GM12874 (cell line): Measurements from ENCODE around the gene HBA1.
"Not testable (repeated sequence)": the region's sequence is repeated elsewhere in the genome, so short reads cannot be mapped to it uniquely, and the experiment has no call there.

Experiments
- CTCF ChIP-seq: IDR thresholded peaks from 2 replicates; pipeline ENCODE4 v1.5.1; 2011; ENCODE audit warnings: low read depth, mild to moderate bottlenecking, control low read depth, low read length, moderate library complexity; ENCODE audit not compliant: insufficient read depth

The HBA1 gene

GRCh38 chr16:176477-177382, at the start of gene HBA1:
HBA1 (plus strand) TSS chr16:176680; CDS start chr16:176717, 37 bp downstream.
- TF ChIP-seq CTCF: not testable (repeated sequence)

- TF ChIP-seq CTCF: no peak
These were observed 47.4 kb upstream of the HBA1 start for GRCh38 chr16:129075-129474.

GRCh38 chr16:130533-131173, 45.8 kb upstream of the HBA1 start:
- no peak for TF ChIP-seq CTCF

GRCh38 chr16:132120-132519, 44.4 kb upstream of the HBA1 start:
- no peak for TF ChIP-seq CTCF

- TF ChIP-seq CTCF: no peak
These were observed 42.8 kb upstream of the HBA1 start for GRCh38 chr16:133716-134115.

GRCh38 chr16:138049-138417, 38.4 kb upstream of the HBA1 start:
- no peak for TF ChIP-seq CTCF

GRCh38 chr16:140175-140857, 36.2 kb upstream of the HBA1 start:
- TF ChIP-seq CTCF: no peak
